RWPE2 (cell line): Measurements from ENCODE around the gene NUDT22.
A peak's percentile ranks its signal among the peaks of the same experiment; 100 is the strongest.

Experiments
- ATAC-seq: fragments of 200-7000 bp; cut with Tn5 transposase; 3 replicates; pipeline ENCODE4 v1.9.1; 2021; ENCODE audit warnings: low read depth
- DNase-seq: peaks from one replicate; pipeline ENCODE4 v3.0.0-alpha.2; 2020; ENCODE audit warnings: low spot score
- H3K27ac ChIP-seq: fragments of 450-650 bp; 2 replicates; pipeline ENCODE4 v1.5.1; 2017; ENCODE audit warnings: mild to moderate bottlenecking; ENCODE audit not compliant: poor library complexity, severe bottlenecking
- H3K27me3 ChIP-seq: fragments of 250-450 bp; sonication (Bioruptor Pico); 2 replicates; pipeline ENCODE4 v1.5.1; 2021; ENCODE audit warnings: mild to moderate bottlenecking, moderate library complexity; ENCODE audit not compliant: insufficient read depth, poor library complexity, severe bottlenecking
- H3K36me3 ChIP-seq: fragments of 250-450 bp; sonication (Bioruptor Pico); 2 replicates; pipeline ENCODE4 v1.5.1; 2020; ENCODE audit warnings: low read depth, mild to moderate bottlenecking, moderate library complexity
- H3K4me1 ChIP-seq: fragments of 250-450 bp; sonication (Bioruptor Pico); 2 replicates; pipeline ENCODE4 v1.5.1; 2021; ENCODE audit warnings: mild to moderate bottlenecking, moderate library complexity; ENCODE audit not compliant: insufficient read depth, poor library complexity, severe bottlenecking
- H3K4me3 ChIP-seq: fragments of 250-450 bp; sonication (Bioruptor Pico); 2 replicates; pipeline ENCODE4 v1.5.1; 2021; ENCODE audit warnings: mild to moderate bottlenecking, moderate library complexity; ENCODE audit not compliant: severe bottlenecking
- H3K9me3 ChIP-seq: fragments of 250-450 bp; sonication (Bioruptor Pico); 2 replicates; pipeline ENCODE4 v1.5.1; 2021; ENCODE audit warnings: mild to moderate bottlenecking, moderate library complexity; ENCODE audit not compliant: severe bottlenecking
- CTCF ChIP-seq: fragments of 450-650 bp; IDR thresholded peaks from one replicate; pipeline ENCODE4 v1.5.1; 2017; ENCODE audit warnings: mild to moderate bottlenecking, moderate library complexity; ENCODE audit not compliant: poor library complexity, severe bottlenecking

Gene NUDT22

GRCh38 chr11:64225608-64226506 lies at the start of gene NUDT22, which contains the start of gene TRPT1:
TSS of gene NUDT22 (plus strand) at chr11:64226274. CDS start at chr11:64226653, 379 bp downstream.
TSS of gene TRPT1 (minus strand) at chr11:64226186. CDS start at chr11:64225860, 326 bp downstream.
- TF ChIP-seq CTCF = peak; percentile 43
- ATAC-seq = peak; percentile 60

GRCh38 chr11:64176751-64177150 lies 49.3 kb upstream of the NUDT22 start:
- no peak overlapping the region for H3K27ac ChIP-seq
- H3K9me3 ChIP-seq = peaks cover 2% of the 10 kb centered on the region
- ATAC-seq (no peak), DNase-seq (no peak)
- no peaks in the 10 kb centered on the region for H3K36me3 ChIP-seq
- H3K4me1 ChIP-seq = peaks cover 5% of the 10 kb centered on the region
- H3K27me3 ChIP-seq = no peaks in the 10 kb centered on the region
- TF ChIP-seq CTCF = no peak
- no peak overlapping the region for H3K4me3 ChIP-seq

More at GRCh38 chr11:64225608-64226506, at the start of gene NUDT22, which contains the start of gene TRPT1:
- H3K4me1 ChIP-seq = peaks cover 8% of the 10 kb centered on the region
- no peaks in the 10 kb centered on the region for H3K36me3 ChIP-seq
- H3K9me3 ChIP-seq = no peaks in the 10 kb centered on the region
- H3K27ac ChIP-seq = peak within 1 kb of the TSS; percentile 68
- H3K4me3 ChIP-seq = peak within 1 kb of the TSS; percentile 53
- DNase-seq = peak; percentile 77
- no peaks in the 10 kb centered on the region for H3K27me3 ChIP-seq

GRCh38 chr11:64178203-64178602 lies 47.9 kb upstream of the NUDT22 start:
- H3K36me3 ChIP-seq = no peaks in the 10 kb centered on the region
- ATAC-seq (no peak), DNase-seq (no peak)
- no peak overlapping the region for H3K4me3 ChIP-seq
- no peak overlapping the region for H3K27ac ChIP-seq
- H3K9me3 ChIP-seq = peaks cover 2% of the 10 kb centered on the region
- peaks cover 8% of the 10 kb centered on the region for H3K4me1 ChIP-seq
- H3K27me3 ChIP-seq = no peaks in the 10 kb centered on the region
- no peak for TF ChIP-seq CTCF

- no peak for TF ChIP-seq CTCF
- H3K4me1 ChIP-seq = peaks cover 8% of the 10 kb centered on the region
- DNase-seq = no peak
Observed at GRCh38 chr11:64178951-64179639, 47.0 kb upstream of the NUDT22 start.

More at GRCh38 chr11:64178951-64179639, 47.0 kb upstream of the NUDT22 start:
- no peak overlapping the region for H3K4me3 ChIP-seq
- no peaks in the 10 kb centered on the region for H3K27me3 ChIP-seq
- no peaks in the 10 kb centered on the region for H3K9me3 ChIP-seq
- no peak for ATAC-seq
- no peaks in the 10 kb centered on the region for H3K36me3 ChIP-seq
- H3K27ac ChIP-seq = no peak overlapping the region
